Upper lobe of left lung (tissue), 4 donors: Measurements from ENCODE around the gene SCN1B.

Experiments
- POLR2A ChIP-seq, 4 donors: fragments of 450-650 bp; IDR thresholded peaks; one replicate each; pipeline ENCODE4 v1.5.1; 2016 to 2017; ENCODE audit warnings: antibody characterized with exemption in 4 of 4, mild to moderate bottlenecking in 2 of 4
- TF ChIP-seq, protein P1 (sequence below), 6 experiments: fragments of 450-650 bp in 4 of 6; fragments of 200-600 bp in 2 of 6; sonication (generic) in 2 of 6; IDR thresholded peaks; one replicate each; pipeline ENCODE4 v1.5.1; 2016 to 2019; ENCODE audit warnings: antibody characterized with exemption in 6 of 6

- TF ChIP-seq POLR2A (IDR thresholded peaks at IDR 0.05), result no peak
- TF ChIP-seq, protein P1, sequence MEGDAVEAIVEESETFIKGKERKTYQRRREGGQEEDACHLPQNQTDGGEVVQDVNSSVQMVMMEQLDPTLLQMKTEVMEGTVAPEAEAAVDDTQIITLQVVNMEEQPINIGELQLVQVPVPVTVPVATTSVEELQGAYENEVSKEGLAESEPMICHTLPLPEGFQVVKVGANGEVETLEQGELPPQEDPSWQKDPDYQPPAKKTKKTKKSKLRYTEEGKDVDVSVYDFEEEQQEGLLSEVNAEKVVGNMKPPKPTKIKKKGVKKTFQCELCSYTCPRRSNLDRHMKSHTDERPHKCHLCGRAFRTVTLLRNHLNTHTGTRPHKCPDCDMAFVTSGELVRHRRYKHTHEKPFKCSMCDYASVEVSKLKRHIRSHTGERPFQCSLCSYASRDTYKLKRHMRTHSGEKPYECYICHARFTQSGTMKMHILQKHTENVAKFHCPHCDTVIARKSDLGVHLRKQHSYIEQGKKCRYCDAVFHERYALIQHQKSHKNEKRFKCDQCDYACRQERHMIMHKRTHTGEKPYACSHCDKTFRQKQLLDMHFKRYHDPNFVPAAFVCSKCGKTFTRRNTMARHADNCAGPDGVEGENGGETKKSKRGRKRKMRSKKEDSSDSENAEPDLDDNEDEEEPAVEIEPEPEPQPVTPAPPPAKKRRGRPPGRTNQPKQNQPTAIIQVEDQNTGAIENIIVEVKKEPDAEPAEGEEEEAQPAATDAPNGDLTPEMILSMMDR (IDR thresholded peaks at IDR 0.05), result no peak
Observed at GRCh38 chr19:35037716-35038622, 7.7 kb downstream of the SCN1B start.
